ENCODE data around the gene GID4. TPM values are rescaled to one million over a fixed set of nuclear protein-coding genes. Genes with fewer than 3 reads are reported as not detected.

Gene GID4
- total and polyA plus RNA-seq, 10 donors: 3.0 to 11.5 (median 8.4) TPM

DNA sequence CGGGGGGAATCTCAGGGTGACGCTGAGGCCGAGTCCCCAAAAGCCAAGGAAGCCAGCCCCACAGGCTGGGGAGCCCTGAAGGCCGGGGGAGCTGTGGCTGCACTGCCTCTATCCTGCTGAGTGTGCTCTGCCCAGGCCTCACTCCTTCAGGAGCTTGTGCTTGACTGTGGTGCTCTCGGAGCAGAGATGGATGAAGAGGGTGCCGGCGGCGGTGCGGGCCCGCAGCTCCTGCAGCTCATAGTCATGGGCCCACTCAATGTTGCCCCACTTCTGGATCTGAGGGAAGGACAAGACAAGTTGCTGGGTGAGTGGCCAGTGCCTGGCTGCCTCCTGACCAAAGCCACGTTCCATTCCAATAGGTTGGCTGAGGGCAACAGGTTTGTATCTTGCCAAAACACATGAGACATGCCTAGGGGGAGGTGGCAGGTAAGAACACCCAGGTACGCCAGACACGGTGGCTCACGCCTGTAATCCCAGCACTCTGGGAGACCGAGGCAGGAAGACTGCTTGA is 20.7 kb upstream of the GID4 start:
- Histone ChIP-seq H3K27ac (peak overlapping the region in 1 of 8 donors; percentile 54), H3K4me3 (no peak overlapping the region), H3K4me1 (peaks cover 0 to 6% (median 0%) of the 10 kb centered on the region in 6 donors), H3K36me3 (peaks cover 0 to 96% (median 43%) of the 10 kb centered on the region in 6 donors), H3K9me3 (no peaks in the 10 kb centered on the region), H3K27me3 (replicated peaks in 1 of 7) (no peaks in the 10 kb centered on the region)
- TF ChIP-seq POLR2A (IDR thresholded peaks at IDR 0.05) (no peak), CTCF (IDR thresholded peaks at IDR 0.05 in 8 of 11, conservative IDR thresholded peaks at IDR 0.05 in 3 of 11) (no peak), POLR2AphosphoS5 (IDR thresholded peaks at IDR 0.05) (no peak)
- peak; percentile 50 for DNase-seq
- intact Hi-C loops (cut with DNase I; ENCODE audit: low total_unique reads): no loop called here
- 91 to 97% (median 93%) methylated on average over 14 to 15 of the region's 15 CpGs for WGBS, 5 donors

GRCh38 chr17:18019838-18020154 is 19.4 kb upstream of the GID4 start:
- Histone ChIP-seq H3K27me3 (replicated peaks in 1 of 7) (no peaks in the 10 kb centered on the region), H3K4me3 (no peak overlapping the region), H3K9me3 (no peaks in the 10 kb centered on the region), H3K4me1 (peaks cover 0 to 6% (median 0%) of the 10 kb centered on the region in 6 donors), H3K27ac (no peak overlapping the region), H3K36me3 (peaks cover 0 to 96% (median 54%) of the 10 kb centered on the region in 6 donors)
- no peak for DNase-seq
- 96 to 98% (median 98%) methylated on average over 2 of the region's 2 CpGs for WGBS, 5 donors
- TF ChIP-seq CTCF (IDR thresholded peaks at IDR 0.05 in 8 of 11, conservative IDR thresholded peaks at IDR 0.05 in 3 of 11) (no peak), POLR2AphosphoS5 (IDR thresholded peaks at IDR 0.05) (no peak), POLR2A (IDR thresholded peaks at IDR 0.05) (no peak)
- intact Hi-C loops (cut with DNase I; ENCODE audit: low total_unique reads): no loop called here

DNA sequence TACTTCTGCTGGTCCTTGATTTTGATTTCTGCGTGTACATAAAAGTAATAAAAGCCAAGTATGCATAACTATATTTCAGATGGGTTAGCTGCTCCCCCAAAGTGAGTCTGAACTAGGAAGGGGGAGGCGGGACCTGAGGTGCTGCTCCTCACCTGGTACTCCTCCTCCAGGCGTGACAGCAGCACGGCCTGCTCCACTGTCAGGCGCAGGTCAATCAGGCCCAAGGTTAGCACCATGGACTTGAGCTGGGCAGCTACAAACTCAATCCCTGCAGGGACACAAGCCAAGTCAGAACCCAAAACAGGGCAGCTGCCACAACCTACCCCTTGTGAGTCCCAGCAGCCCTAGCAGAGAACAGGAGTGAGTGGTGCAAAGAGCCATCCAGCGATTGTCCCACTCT is 18.2 kb upstream of the GID4 start:
- DNase-seq: peak; percentile 21
- TF ChIP-seq POLR2A (IDR thresholded peaks at IDR 0.05) (no peak), CTCF (IDR thresholded peaks at IDR 0.05 in 8 of 11, conservative IDR thresholded peaks at IDR 0.05 in 3 of 11) (no peak), POLR2AphosphoS5 (IDR thresholded peaks at IDR 0.05) (no peak)
- Histone ChIP-seq H3K27me3 (replicated peaks in 1 of 7) (no peaks in the 10 kb centered on the region), H3K4me3 (no peak overlapping the region), H3K9me3 (no peaks in the 10 kb centered on the region), H3K36me3 (peaks cover 0 to 96% (median 44%) of the 10 kb centered on the region in 6 donors), H3K27ac (no peak overlapping the region), H3K4me1 (peaks cover 0 to 16% (median 6%) of the 10 kb centered on the region in 6 donors)
- intact Hi-C loops (cut with DNase I; ENCODE audit: low total_unique reads): no loop called here
- WGBS, 5 donors: 95 to 99% (median 97%) methylated on average over 5 to 6 of the region's 6 CpGs

DNA sequence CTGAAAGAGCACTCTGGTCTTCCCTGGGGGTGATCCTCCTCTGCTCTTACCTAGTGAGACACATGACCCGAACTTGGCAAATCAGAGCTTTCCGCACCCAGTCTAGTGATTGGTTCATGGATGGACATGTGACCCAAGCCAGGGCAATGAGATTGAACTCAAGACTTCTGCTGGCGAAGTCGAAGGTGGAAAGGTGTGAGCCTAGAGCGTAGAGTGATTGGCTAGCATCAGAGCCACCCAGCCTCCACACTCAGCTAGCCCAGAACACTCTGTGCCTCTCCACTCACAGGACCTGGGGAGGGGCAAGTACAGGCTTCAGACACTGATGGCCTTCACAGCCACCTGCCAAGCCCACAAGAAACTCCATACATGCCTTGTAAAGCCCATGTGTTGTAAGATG is 17.8 kb upstream of the GID4 start:
- no peak for TF ChIP-seq POLR2A (IDR thresholded peaks at IDR 0.05)
- TF ChIP-seq POLR2AphosphoS5 (IDR thresholded peaks at IDR 0.05): no peak
- no peak for TF ChIP-seq CTCF (IDR thresholded peaks at IDR 0.05 in 8 of 11, conservative IDR thresholded peaks at IDR 0.05 in 3 of 11)
- intact Hi-C loops (cut with DNase I; ENCODE audit: low total_unique reads): no loop called here
- no peak overlapping the region for H3K27ac ChIP-seq
- no peak overlapping the region for H3K4me3 ChIP-seq
- WGBS, 5 donors: 94 to 97% (median 96%) methylated on average over 5 of the region's 5 CpGs
- no peaks in the 10 kb centered on the region for H3K27me3 ChIP-seq (replicated peaks in 1 of 7)
- DNase-seq: peak; percentile 24
- H3K36me3 ChIP-seq: peaks cover 0 to 96% (median 42%) of the 10 kb centered on the region in 6 donors
- no peaks in the 10 kb centered on the region for H3K9me3 ChIP-seq
- H3K4me1 ChIP-seq: peaks cover 0 to 20% (median 8%) of the 10 kb centered on the region in 6 donors
